ENCODE measurements around the gene APOL5. TPM values are rescaled to one million over a fixed set of nuclear protein-coding genes. Genes with fewer than 3 reads are reported as not detected.
"Not testable (repeated sequence)": the region's sequence is repeated elsewhere in the genome, so short reads cannot be mapped to it uniquely, and the experiment has no call there.

APOL5 gene
- total RNA-seq, 1 donor from 2014 or later, result not detected

GRCh38 chr22:35708917-35709316 is 8.8 kb upstream of the APOL5 start:
- no peak for DNase-seq (ENCODE audit: low spot score)

- DNase-seq (ENCODE audit: low spot score), result no peak
These were observed 6.3 kb upstream of the APOL5 start for GRCh38 chr22:35711336-35711735.

GRCh38 chr22:35712672-35713071 is 5.0 kb upstream of the APOL5 start:
- DNase-seq (ENCODE audit: low spot score), result no peak

GRCh38 chr22:35719212-35719875 is 1.7 kb downstream of the APOL5 start:
- no peak for DNase-seq (ENCODE audit: low spot score)

- no peak for DNase-seq (ENCODE audit: low spot score)
These were observed 4.3 kb downstream of the APOL5 start for GRCh38 chr22:35721960-35722359.

- no peak for DNase-seq (ENCODE audit: low spot score)
These were observed 7.8 kb downstream of the APOL5 start for GRCh38 chr22:35725521-35725920.

- no peak for DNase-seq (ENCODE audit: low spot score)
These were observed 8.7 kb downstream of the APOL5 start for GRCh38 chr22:35726398-35726797.

GRCh38 chr22:35726933-35727332 is 9.3 kb downstream of the APOL5 start:
- no peak for DNase-seq (ENCODE audit: low spot score)

GRCh38 chr22:35727436-35727835 is 9.8 kb downstream of the APOL5 start:
- DNase-seq (ENCODE audit: low spot score), result no peak

GRCh38 chr22:35728639-35729308 is 11.1 kb downstream of the APOL5 start:
- DNase-seq (ENCODE audit: low spot score), result no peak

GRCh38 chr22:35729309-35729698 is 11.6 kb downstream of the APOL5 start:
- DNase-seq (ENCODE audit: low spot score), result no peak

GRCh38 chr22:35731321-35731720 is 13.6 kb downstream of the APOL5 start:
- no peak for DNase-seq (ENCODE audit: low spot score)

- DNase-seq (ENCODE audit: low spot score), result no peak
These were observed 14.4 kb downstream of the APOL5 start for GRCh38 chr22:35732116-35732515.

- no peak for DNase-seq (ENCODE audit: low spot score)
These were observed 15.4 kb downstream of the APOL5 start for GRCh38 chr22:35733036-35733435.

GRCh38 chr22:35733791-35734516 is 16.3 kb downstream of the APOL5 start:
- no peak for DNase-seq (ENCODE audit: low spot score)

GRCh38 chr22:35734517-35734827 is 16.8 kb downstream of the APOL5 start:
- no peak for DNase-seq (ENCODE audit: low spot score)

- no peak for DNase-seq (ENCODE audit: low spot score)
These were observed 17.9 kb downstream of the APOL5 start for GRCh38 chr22:35735542-35735941.

- DNase-seq (ENCODE audit: low spot score), result no peak
These were observed 18.5 kb downstream of the APOL5 start for GRCh38 chr22:35736166-35736565.

- no peak for DNase-seq (ENCODE audit: low spot score)
These were observed 19.0 kb downstream of the APOL5 start for GRCh38 chr22:35736701-35737100.

GRCh38 chr22:35737886-35738285 is 20.2 kb downstream of the APOL5 start:
- DNase-seq (ENCODE audit: low spot score), result not testable (repeated sequence)

GRCh38 chr22:35739076-35739930 is 21.6 kb downstream of the APOL5 start:
- no peak for DNase-seq (ENCODE audit: low spot score)

GRCh38 chr22:35739931-35740380 is 22.3 kb downstream of the APOL5 start:
- no peak for DNase-seq (ENCODE audit: low spot score)
